Ovary (tissue), 9 donors: Measurements from ENCODE around the gene LRMDA. TPM values are rescaled to one million over a fixed set of nuclear protein-coding genes. Genes with fewer than 3 reads are reported as not detected.

Experiments
- DNase-seq, 5 donors: peaks; one replicate each; pipeline ENCODE4 v3.0.0-alpha.2; 2019 to 2020
- H3K27ac ChIP-seq, 2 donors: fragments of 200-600 bp; one replicate each; pipeline versions ENCODE4 v1.5.1 to v1.8.0; 2019 to 2022
- H3K27me3 ChIP-seq: fragments of 200-600 bp; one replicate; pipeline ENCODE4 v1.8.0; 2022
- H3K36me3 ChIP-seq: fragments of 200-600 bp; sonication (generic); one replicate; pipeline ENCODE4 v1.5.1; 2019
- H3K4me1 ChIP-seq: one replicate; pipeline ENCODE4 v1.8.1; 2013; ENCODE audit warnings: mild to moderate bottlenecking, moderate library complexity; ENCODE audit not compliant: insufficient read depth
- H3K4me3 ChIP-seq: fragments of 200-600 bp; sonication (generic); one replicate; pipeline ENCODE4 v1.5.1; 2017
- H3K9me3 ChIP-seq, 2 donors: fragments of 200-600 bp in 1 of 2; sonication (generic) in 1 of 2; one replicate each; pipeline versions ENCODE4 v1.5.1 to v1.8.1; 2013 to 2019; ENCODE audit warnings: mild to moderate bottlenecking in 1 of 2, moderate library complexity in 1 of 2
- CTCF ChIP-seq, 3 donors: fragments of 450-650 bp in 2 of 3; fragments of 200-600 bp in 1 of 3; IDR thresholded peaks; one replicate each; pipeline versions ENCODE4 v1.5.1 to v1.8.0; 2016 to 2022; ENCODE audit warnings: antibody characterized with exemption in 3 of 3, mild to moderate bottlenecking in 1 of 3
- EP300 ChIP-seq: sonication (generic); formaldehyde crosslinking; IDR thresholded peaks from one replicate; pipeline ENCODE4 v1.6.1; 2017; ENCODE audit warnings: antibody characterized with exemption
- POLR2A ChIP-seq: fragments of 450-650 bp; IDR thresholded peaks from one replicate; pipeline ENCODE4 v1.6.1; 2017; ENCODE audit warnings: antibody characterized with exemption, mild to moderate bottlenecking, moderate library complexity
- WGBS, 3 donors: extraction: QIAGEN DNeasy Blood & Tissue Kit in 1 of 3; methylation state at CpG; one replicate each; pipeline versions ENCODE4 v1.1.5 to v1.1.7; 2013 to 2017; 5-methylcytosine and 5-hydroxymethylcytosine counted together
- intact Hi-C, 4 donors: fragments of 100-400 bp; cut with DNase I; formaldehyde crosslinking; loops; one replicate each; pipeline versions ENCODE4 v1.11.0 to v1.15.1; 2022 to 2023
- polyA plus RNA-seq, 2 donors: library from polyadenylated mRNA; stranded (reverse); fragments of 200-250 nt in 1 of 2; fragments of 350-450 nt in 1 of 2; fragmentation: Illumina TruSeq in 1 of 2; extraction: RNeasy Lipid Tissue Mini Kit (QIAGEN cat#74804) in 1 of 2; gene quantifications; one replicate each; pipeline ENCODE4 v1.2.3, GENCODE V29; 2013 to 2014
- total RNA-seq, 7 donors: library from RNA; depleted of rRNA in 2 of 7; stranded (reverse); fragments of >200 nt in 2 of 7; fragmentation: NEBNext Ultra II Directional in 3 of 7; extraction: Animal tissue kit (Norgen Biotek cat#: 25700) in 3 of 7; gene quantifications; one replicate each; pipeline versions ENCODE4 v1.1.0 to v1.2.4, GENCODE V29; 2016 to 2023
- donor health status: DM: no; HTN: no; CAD: no; lungs with moderate emphysema.
- donor health status: DM: no; HTN: no; CAD: no.
- donor health status: Bipolar disorder and iron deficiency.
- donor health status: DM: yes; HTN: yes; CAD: no.
- donor health status: DM: no; HTN: no; CAD: no.
- donor health status: DM: yes; HTN: yes; CAD: no.

Gene LRMDA
- total and polyA plus RNA-seq, 9 donors: 14.8 to 30.7 (median 22.9) TPM

- no peak overlapping the region for H3K27ac ChIP-seq
- no peaks in the 10 kb centered on the region for H3K36me3 ChIP-seq
- intact Hi-C loops: loop anchor here in 1 of 4 donors (10.0 kb wide), 2 partner anchors 161 to 591 kb away; no protein-coding TSS in a partner anchor
- DNase-seq: no peak
- H3K27me3 ChIP-seq: no peaks in the 10 kb centered on the region
- H3K4me3 ChIP-seq: no peak overlapping the region
- 96 to 98% (median 97%) methylated on average over 7 of the region's 7 CpGs for WGBS, 3 donors
- H3K4me1 ChIP-seq: peaks cover 32% of the 10 kb centered on the region
- no peaks in the 10 kb centered on the region for H3K9me3 ChIP-seq
- TF ChIP-seq CTCF (IDR thresholded peaks at IDR 0.05) (no peak), EP300 (no peak), POLR2A (no peak)
Measured at GRCh38 chr10:76245951-76246495, 814.6 kb downstream of the LRMDA start.

GRCh38 chr10:76248649-76249200 is 817.3 kb downstream of the LRMDA start:
- H3K9me3 ChIP-seq: no peaks in the 10 kb centered on the region
- 13 to 30% (median 26%) methylated on average over 1 of the region's 1 CpG for WGBS, 3 donors
- no peak for DNase-seq
- H3K27me3 ChIP-seq: no peaks in the 10 kb centered on the region
- intact Hi-C loops: loop anchor here in 1 of 4 donors (10.0 kb wide), 2 partner anchors 164 to 594 kb away; no protein-coding TSS in a partner anchor
- H3K27ac ChIP-seq: peak overlapping the region in 1 of 2 donors; percentile 34
- H3K4me3 ChIP-seq: no peak overlapping the region
- peaks cover 33% of the 10 kb centered on the region for H3K4me1 ChIP-seq
- H3K36me3 ChIP-seq: no peaks in the 10 kb centered on the region
- TF ChIP-seq POLR2A: no peak
- TF ChIP-seq CTCF (IDR thresholded peaks at IDR 0.05): no peak
- no peak for TF ChIP-seq EP300

- Histone ChIP-seq H3K27me3 (no peaks in the 10 kb centered on the region), H3K27ac (peak overlapping the region; percentile 23 to 85), H3K4me3 (no peak overlapping the region), H3K4me1 (peaks cover 21% of the 10 kb centered on the region), H3K36me3 (no peaks in the 10 kb centered on the region), H3K9me3 (no peaks in the 10 kb centered on the region)
- peak; percentile 83 to 97 (median 90) for DNase-seq
- no peak for TF ChIP-seq POLR2A
- TF ChIP-seq EP300: peak; percentile 53
- intact Hi-C loops: loop anchor here in 1 of 4 donors (5.0 to 10.0 kb wide), 2 partner anchors 303 to 855 kb away; no protein-coding TSS in a partner anchor
- 6 to 16% (median 11%) methylated on average over 11 of the region's 11 CpGs for WGBS, 3 donors
Measured at GRCh38 chr10:76251841-76252671, 820.6 kb downstream of the LRMDA start.

- peak in 1 of 3 donors; percentile 4 for TF ChIP-seq CTCF (IDR thresholded peaks at IDR 0.05)
- no peak for TF ChIP-seq POLR2A
- Histone ChIP-seq H3K27me3 (no peaks in the 10 kb centered on the region), H3K4me3 (no peak overlapping the region), H3K36me3 (no peaks in the 10 kb centered on the region), H3K9me3 (no peaks in the 10 kb centered on the region), H3K4me1 (peaks cover 21% of the 10 kb centered on the region), H3K27ac (peak overlapping the region in 1 of 2 donors; percentile 85)
- peak; percentile 36 to 61 (median 41) for DNase-seq
- 20 to 29% (median 25%) methylated on average over 7 of the region's 7 CpGs for WGBS, 3 donors
- intact Hi-C loops: loop anchor here in 1 of 4 donors (5.0 to 10.0 kb wide), 2 partner anchors 302 to 855 kb away; no protein-coding TSS in a partner anchor
Measured at GRCh38 chr10:76252733-76253132, 821.3 kb downstream of the LRMDA start.
